Mesodermal cell (in vitro differentiated cells): ENCODE data around the gene ESRP2.

ENCODE experiments used
- H3K27ac ChIP-seq: 2 replicates; pipeline ENCODE4 v1.7.0; 2013; ENCODE audit warnings: mild to moderate bottlenecking, low read depth, low read length, moderate library complexity; ENCODE audit not compliant: severe bottlenecking
- H3K36me3 ChIP-seq: 2 replicates; pipeline ENCODE4 v1.7.1; 2013; ENCODE audit warnings: mild to moderate bottlenecking, low read length, moderate library complexity; ENCODE audit not compliant: control insufficient read depth, insufficient read depth
- H3K4me1 ChIP-seq: one replicate; pipeline ENCODE4 v1.7.1; 2013; ENCODE audit warnings: mild to moderate bottlenecking, low read length; ENCODE audit not compliant: insufficient read depth, control insufficient read depth, poor library complexity, severe bottlenecking
- H3K4me3 ChIP-seq: 2 replicates; pipeline ENCODE4 v1.7.0; 2013; ENCODE audit warnings: low read length, control low read depth, mild to moderate bottlenecking; ENCODE audit not compliant: insufficient read depth, poor library complexity, severe bottlenecking; ENCODE audit errors: extremely low read depth
- H3K9me3 ChIP-seq: 2 replicates; pipeline ENCODE4 v1.7.1; 2013; ENCODE audit warnings: mild to moderate bottlenecking, low read length, moderate library complexity; ENCODE audit not compliant: control insufficient read depth
- WGBS, 2 experiments: methylation state at CpG; one replicate each; pipeline ENCODE4 v1.1.5; 2013; ENCODE audit warnings: missing lambda C conversion rate in 2 of 2; ENCODE audit not compliant: insufficient coverage in 2 of 2; 5-methylcytosine and 5-hydroxymethylcytosine counted together

Gene ESRP2

DNA sequence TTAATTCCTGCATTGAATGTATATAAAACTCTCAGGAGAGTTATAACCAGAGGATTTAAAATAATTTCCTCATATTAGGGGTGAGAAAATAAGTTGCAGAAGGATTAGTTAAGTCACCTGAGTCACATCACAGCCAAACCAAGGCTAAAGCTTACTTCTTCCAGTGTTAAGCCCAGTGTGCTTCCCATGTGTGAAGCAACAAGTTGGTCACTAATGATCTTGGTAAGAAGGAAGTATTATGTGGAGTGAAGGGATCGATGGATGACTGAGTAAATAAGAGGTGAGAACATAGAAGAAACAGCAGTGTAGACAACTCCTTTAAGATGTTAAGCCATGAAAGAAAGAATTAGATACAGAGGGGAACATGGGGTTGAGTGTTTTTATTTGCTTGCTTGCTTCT, 20.6 kb downstream of the ESRP2 start:
- no peak overlapping the region for H3K27ac ChIP-seq
- H3K9me3 ChIP-seq = no peaks in the 10 kb centered on the region
- no peaks in the 10 kb centered on the region for H3K4me1 ChIP-seq
- no peak overlapping the region for H3K4me3 ChIP-seq
- H3K36me3 ChIP-seq = peaks cover 3% of the 10 kb centered on the region
- 89 to 100% methylated on average over 1 of the region's 1 CpG for WGBS, 2 experiments

DNA sequence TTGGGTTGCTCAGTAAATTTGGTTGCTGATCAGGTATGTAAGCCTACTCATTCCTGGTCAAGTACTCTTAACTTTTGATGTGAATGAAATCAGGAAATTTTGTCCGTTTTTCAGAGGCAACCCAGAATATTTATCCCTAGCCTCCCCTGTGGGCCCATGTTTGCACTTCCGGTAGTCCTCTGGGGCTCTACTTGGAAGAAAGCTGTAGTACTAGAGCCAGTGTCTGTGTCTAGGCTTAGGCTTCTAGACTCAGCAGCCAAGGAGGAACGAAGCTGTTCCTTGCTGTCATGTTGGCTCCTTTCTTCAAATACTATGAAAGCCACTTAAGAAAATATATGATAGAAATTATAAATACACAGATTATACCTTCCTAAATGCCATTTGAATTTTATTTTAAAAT, 21.2 kb downstream of the ESRP2 start:
- Histone ChIP-seq H3K4me3 (no peak overlapping the region), H3K27ac (no peak overlapping the region), H3K9me3 (no peaks in the 10 kb centered on the region), H3K36me3 (peaks cover 4% of the 10 kb centered on the region), H3K4me1 (no peaks in the 10 kb centered on the region)
- 83% methylated on average over 2 of the region's 3 CpGs; no CpG with 5 or more reads in 1 of the 2 experiments for WGBS, 2 experiments

DNA sequence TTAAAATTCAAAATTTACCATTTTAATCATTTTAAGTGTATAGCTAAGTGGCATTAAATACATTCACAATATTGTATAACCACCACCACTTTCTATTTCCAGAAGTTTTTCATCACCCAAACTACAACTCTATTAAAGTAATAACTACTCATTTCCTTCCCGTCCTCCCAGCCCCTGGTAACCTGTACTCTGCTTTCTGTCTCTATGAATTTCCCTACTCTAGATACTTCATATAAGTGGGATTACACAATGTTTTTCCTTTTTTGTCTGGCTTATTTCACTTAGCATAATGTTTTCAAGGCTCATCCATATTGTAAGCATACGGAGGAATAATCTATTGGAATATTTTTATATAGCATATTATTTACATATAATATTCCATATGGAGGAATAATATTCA, 29.7 kb downstream of the ESRP2 start:
- no peaks in the 10 kb centered on the region for H3K4me1 ChIP-seq
- H3K4me3 ChIP-seq = no peak overlapping the region
- H3K36me3 ChIP-seq = peaks cover 17% of the 10 kb centered on the region
- 100% methylated on average over 1 of the region's 2 CpGs for WGBS, 2 experiments
- H3K9me3 ChIP-seq = no peaks in the 10 kb centered on the region
- no peak overlapping the region for H3K27ac ChIP-seq

DNA sequence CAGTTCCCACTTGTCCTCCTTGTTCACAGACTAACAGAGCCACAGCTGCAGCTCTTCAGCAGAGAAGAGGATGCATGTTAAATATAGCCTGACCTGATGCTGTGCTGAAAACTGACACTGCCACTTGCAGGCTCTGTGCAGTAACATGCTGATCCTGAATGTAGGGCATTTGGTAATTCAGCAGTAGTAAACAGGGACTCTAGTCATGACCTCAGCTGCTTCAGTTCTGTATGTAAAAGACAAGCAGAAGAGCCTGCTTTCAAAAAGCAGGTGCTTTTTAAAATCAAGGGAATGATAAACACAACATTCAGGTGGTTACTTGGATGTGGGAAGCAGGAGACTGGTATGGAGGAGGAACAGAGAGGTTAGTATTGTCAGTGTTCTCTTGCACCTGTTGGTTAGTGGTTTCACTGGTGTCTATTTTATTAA, 33.8 kb downstream of the ESRP2 start:
- H3K4me3 ChIP-seq = no peak overlapping the region
- H3K9me3 ChIP-seq = no peaks in the 10 kb centered on the region
- H3K36me3 ChIP-seq = peaks cover 12% of the 10 kb centered on the region
- H3K4me1 ChIP-seq = peaks cover 2% of the 10 kb centered on the region
- no peak overlapping the region for H3K27ac ChIP-seq

DNA sequence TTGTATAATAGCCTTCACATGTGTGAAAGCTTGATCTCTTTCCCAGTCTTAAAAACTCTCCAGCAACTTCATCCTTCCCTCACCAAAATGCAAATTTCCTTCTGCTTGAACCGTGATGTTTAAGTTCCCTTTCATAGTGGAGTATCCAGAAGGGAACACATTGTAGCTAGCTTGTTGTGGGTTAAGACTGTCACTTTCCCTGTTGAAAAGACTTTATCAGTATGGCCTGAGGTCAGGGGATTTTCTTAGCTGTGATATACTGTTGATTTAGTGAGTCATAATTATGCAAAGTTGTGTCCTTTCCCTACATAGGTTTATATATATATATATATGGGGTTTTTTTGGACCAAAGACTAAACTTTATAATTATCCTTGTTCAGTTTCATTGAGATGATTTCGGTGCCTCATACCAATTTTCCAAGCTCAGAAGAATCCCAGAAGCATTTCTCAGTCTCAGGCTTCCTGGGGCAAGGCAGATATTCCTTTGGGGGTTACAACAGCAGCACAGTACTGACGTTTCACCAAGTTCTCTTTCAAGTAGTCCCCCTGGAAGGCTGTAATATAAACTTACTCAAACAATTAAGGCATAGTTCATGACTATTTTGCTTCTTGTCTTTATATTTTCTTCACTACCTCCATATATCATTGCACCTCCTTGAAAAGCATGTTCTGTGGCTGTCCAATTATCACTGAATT, 35.7 kb downstream of the ESRP2 start:
- 60 to 93% methylated on average over 1 to 2 of the region's 3 CpGs for WGBS, 2 experiments

DNA sequence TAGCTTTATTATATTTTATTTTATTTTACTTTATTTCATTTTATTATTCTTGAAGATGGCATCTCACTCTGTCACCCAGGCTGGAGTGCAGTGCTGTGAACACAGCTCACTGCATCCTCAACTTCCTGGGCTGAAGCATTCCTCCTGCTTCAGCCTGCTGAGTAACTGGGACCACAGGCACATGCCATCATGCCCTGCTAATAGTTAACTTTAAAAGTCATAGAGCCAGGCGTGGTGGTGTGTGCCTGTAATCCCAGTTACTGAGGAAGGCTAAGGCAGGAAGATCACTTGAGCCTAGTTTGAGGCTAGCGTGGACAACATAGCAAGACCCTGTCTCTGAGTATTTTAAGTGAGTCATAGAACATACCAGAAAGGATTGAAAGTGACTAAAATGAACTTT, 38.7 kb downstream of the ESRP2 start:
- Histone ChIP-seq H3K9me3 (no peaks in the 10 kb centered on the region), H3K36me3 (peaks cover 21% of the 10 kb centered on the region), H3K4me1 (peaks cover 2% of the 10 kb centered on the region), H3K4me3 (no peak overlapping the region), H3K27ac (no peak overlapping the region)
- 85 to 96% methylated on average over 2 of the region's 2 CpGs for WGBS, 2 experiments

More for the DNA sequence above, 35.7 kb downstream of the ESRP2 start:
- H3K9me3 ChIP-seq = no peaks in the 10 kb centered on the region
- H3K36me3 ChIP-seq = peaks cover 8% of the 10 kb centered on the region
- no peak overlapping the region for H3K27ac ChIP-seq
- H3K4me1 ChIP-seq = peaks cover 2% of the 10 kb centered on the region
- H3K4me3 ChIP-seq = no peak overlapping the region

DNA sequence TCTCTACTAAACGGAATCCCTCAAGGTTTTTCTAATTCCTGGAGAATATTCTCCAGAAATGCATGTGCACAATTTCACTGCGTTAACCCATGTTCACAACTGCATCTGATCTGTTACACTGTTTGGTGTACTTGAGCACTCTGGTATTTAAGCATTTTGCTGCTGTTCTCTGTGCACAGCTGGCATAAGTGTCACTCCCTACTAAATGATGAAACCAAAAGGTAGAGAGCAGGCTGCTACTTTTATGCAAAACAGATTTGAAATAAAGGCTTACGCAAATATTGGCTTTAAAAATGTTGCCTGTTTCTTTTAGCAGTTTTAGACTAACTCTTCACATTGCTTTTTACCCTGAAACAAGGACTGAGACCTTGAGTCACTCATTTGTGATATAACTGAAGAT, 41.7 kb downstream of the ESRP2 start:
- Histone ChIP-seq H3K4me1 (peaks cover 2% of the 10 kb centered on the region), H3K4me3 (no peak overlapping the region), H3K9me3 (no peaks in the 10 kb centered on the region), H3K27ac (no peak overlapping the region), H3K36me3 (peaks cover 46% of the 10 kb centered on the region)
- 94% methylated on average over 2 of the region's 3 CpGs for WGBS, 2 experiments

DNA sequence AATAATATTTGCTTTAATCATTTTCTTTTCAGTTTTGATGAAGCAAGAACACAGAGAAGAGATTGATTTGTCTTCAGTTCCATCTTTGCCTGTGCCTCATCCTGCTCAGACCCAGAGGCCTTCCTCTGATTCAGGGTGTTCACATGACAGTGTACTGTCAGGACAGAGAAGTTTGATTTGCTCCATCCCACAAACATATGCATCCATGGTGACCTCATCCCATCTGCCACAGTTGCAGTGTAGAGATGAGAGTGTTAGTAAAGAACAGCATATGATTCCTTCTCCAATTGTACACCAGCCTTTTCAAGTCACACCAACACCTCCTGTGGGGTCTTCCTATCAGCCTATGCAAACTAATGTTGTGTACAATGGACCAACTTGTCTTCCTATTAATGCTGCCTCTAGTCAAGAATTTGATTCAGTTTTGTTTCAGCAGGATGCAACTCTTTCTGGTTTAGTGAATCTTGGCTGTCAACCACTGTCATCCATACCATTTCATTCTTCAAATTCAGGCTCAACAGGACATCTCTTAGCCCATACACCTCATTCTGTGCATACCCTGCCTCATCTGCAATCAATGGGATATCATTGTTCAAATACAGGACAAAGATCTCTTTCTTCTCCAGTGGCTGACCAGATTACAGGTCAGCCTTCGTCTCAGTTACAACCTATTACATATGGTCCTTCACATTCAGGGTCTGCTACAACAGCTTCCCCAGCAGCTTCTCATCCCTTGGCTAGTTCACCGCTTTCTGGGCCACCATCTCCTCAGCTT, 45.0 kb downstream of the ESRP2 start:
- Histone ChIP-seq H3K9me3 (peaks cover 4% of the 10 kb centered on the region), H3K4me1 (no peaks in the 10 kb centered on the region), H3K27ac (no peak overlapping the region), H3K36me3 (peaks cover 65% of the 10 kb centered on the region), H3K4me3 (no peak overlapping the region)
- WGBS, 2 experiments = 94 to 100% methylated on average over 2 of the region's 2 CpGs

DNA sequence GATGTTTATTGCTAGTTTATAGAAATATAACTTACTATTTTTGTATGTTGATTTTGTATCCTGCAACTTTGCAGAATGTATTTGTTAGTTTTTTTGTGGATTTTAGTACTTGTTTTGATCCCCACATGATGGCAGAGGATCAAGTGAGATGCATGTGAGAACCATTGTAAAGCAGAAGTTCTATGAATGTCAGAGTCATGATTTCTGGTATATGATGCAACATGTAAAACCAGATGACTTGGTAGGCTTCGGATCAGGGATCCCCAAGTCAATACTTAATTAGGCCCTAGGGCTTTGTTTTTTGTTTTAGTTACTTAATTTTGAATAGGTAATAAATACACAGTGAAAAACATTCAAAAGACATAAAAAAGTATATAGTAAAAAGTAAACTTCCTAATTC, 45.8 kb downstream of the ESRP2 start:
- peaks cover 4% of the 10 kb centered on the region for H3K9me3 ChIP-seq
- H3K36me3 ChIP-seq = peaks cover 71% of the 10 kb centered on the region
- WGBS, 2 experiments = no CpG with 5 or more reads among the region's 1 CpG
- H3K4me3 ChIP-seq = no peak overlapping the region
- no peak overlapping the region for H3K27ac ChIP-seq
- no peaks in the 10 kb centered on the region for H3K4me1 ChIP-seq

DNA sequence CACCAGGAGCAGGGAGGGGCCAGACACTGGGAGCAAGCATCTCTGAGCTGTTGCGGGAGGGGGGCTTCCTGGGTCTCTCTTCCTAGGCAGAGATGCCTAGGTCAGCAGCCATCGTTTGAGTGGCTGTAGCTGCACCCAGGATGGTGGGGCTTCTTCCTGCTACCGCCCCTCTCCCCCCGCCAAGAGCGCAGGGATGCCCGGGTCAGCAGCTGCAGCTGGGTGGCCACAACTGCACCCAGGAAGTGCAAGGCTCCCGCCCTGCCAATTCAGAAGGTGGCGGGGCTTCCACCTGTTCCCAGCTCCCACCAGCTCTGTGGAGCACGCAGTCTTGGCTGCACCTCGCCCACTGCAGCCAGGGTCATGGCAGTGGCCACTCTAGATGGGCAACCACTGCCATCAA, 47.8 kb downstream of the ESRP2 start:
- Histone ChIP-seq H3K9me3 (peaks cover 4% of the 10 kb centered on the region), H3K36me3 (peaks cover 77% of the 10 kb centered on the region), H3K4me3 (no peak overlapping the region), H3K27ac (no peak overlapping the region), H3K4me1 (no peaks in the 10 kb centered on the region)
- 98% methylated on average over 9 to 10 of the region's 10 CpGs for WGBS, 2 experiments

DNA sequence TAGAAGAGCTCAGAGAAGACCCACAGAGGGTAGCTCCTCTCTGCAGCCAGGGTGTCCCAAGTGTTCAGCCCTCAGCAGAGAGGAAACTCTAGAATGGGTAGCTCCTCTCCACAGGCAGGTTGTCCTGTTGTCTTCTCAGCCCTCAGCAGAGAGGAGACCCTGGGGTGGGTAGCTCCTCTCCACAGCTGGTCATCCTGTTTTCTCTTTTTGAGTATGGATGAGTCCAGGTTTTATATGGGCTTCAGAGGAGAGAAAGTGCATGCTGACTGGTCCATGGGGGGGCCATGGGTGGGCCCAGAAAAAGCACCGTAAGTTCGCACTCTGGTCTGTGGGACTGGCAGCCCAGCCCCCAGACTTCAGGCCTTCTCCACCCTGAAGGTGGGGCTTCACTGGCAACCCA, 48.4 kb downstream of the ESRP2 start:
- Histone ChIP-seq H3K27ac (no peak overlapping the region), H3K4me3 (no peak overlapping the region), H3K36me3 (peaks cover 74% of the 10 kb centered on the region), H3K9me3 (peaks cover 4% of the 10 kb centered on the region), H3K4me1 (no peaks in the 10 kb centered on the region)
- 100% methylated on average over 2 of the region's 2 CpGs for whole genome bisulfite sequencing, 2 experiments
